ENCODE results near the gene CLRN3. TPM values are rescaled to one million over a fixed set of nuclear protein-coding genes. Genes with fewer than 3 reads are reported as not detected.

The CLRN3 gene
- total and polyA plus RNA-seq, 9 of the 15 experiments (the other 6 are each of a cell fraction or from before 2014, with no cell fraction given): not detected

GRCh38 chr10:127940866-127941640 lies 48.3 kb upstream of the CLRN3 start (continued):
- TF ChIP-seq PATZ1 (CRISPR knock-in tag; IDR thresholded peaks at IDR 0.05; ENCODE audit: borderline replicate concordance): no peak

GRCh38 chr10:127939786-127940330 lies 47.1 kb upstream of the CLRN3 start:
- H2AFZ ChIP-seq (ENCODE audit: low read depth, low read length): no peak overlapping the region
- H3K4me2 ChIP-seq (ENCODE audit: insufficient read depth, low read length): no peak overlapping the region
- H3K27me3 ChIP-seq (ENCODE audit: control insufficient read depth in 2 of 2, insufficient read depth in 2 of 2, low read length in 2 of 2): peaks cover 0 to 8% of the 10 kb centered on the region in 2 experiments; a peak in 2 of 5 replicates
- BruUV-seq (replicated peaks): no TSS peak
- H3K4me3 ChIP-seq: no peak overlapping the region
- ATAC-seq (no peak), DNase-seq (ENCODE audit: extremely low read depth in 1 of 4, low spot score in 3 of 4) (no peak), FAIRE-seq (no peak)
- H3K9me3 ChIP-seq (replicated peaks; ENCODE audit: control insufficient read depth, insufficient read depth, low read depth, low read length): no peaks in the 10 kb centered on the region
- H3K9ac ChIP-seq (ENCODE audit: insufficient read depth in 1 of 2, low read depth in 2 of 2, low read length in 2 of 2): no peak overlapping the region
- 0% methylated on average over 4 of the region's 4 CpGs for WGBS (ENCODE audit: insufficient coverage, low coverage, missing lambda C conversion rate)
- H4K20me1 ChIP-seq (replicated peaks; ENCODE audit: control insufficient read depth, insufficient read depth, low read length): no peaks in the 10 kb centered on the region
- H3K4me1 ChIP-seq (replicated peaks in 1 of 2; ENCODE audit: control insufficient read depth in 2 of 2, insufficient read depth in 2 of 2, low read length in 2 of 2): no peaks in the 10 kb centered on the region
- no peaks in the 10 kb centered on the region for H3K9me1 ChIP-seq (ENCODE audit: control insufficient read depth, insufficient read depth, low read length)
- H3K27ac ChIP-seq (ENCODE audit: extremely low read depth, low read depth, low read length): no peak overlapping the region
- in situ Hi-C loops (cut with MboI) (no loop called here), intact Hi-C loops (cut with micrococcal nuclease) (no loop called here)
- ChIA-PET CTCF (ENCODE audit: low intra/inter-chr PET ratio) (no interaction called here), POLR2A (no interaction called here)
- H3K79me2 ChIP-seq (ENCODE audit: control insufficient read depth, insufficient read depth, low read length): no peaks in the 10 kb centered on the region
- no peaks in the 10 kb centered on the region for H3K36me3 ChIP-seq (ENCODE audit: control insufficient read depth, insufficient read depth, low read length)
- TF ChIP-seq RREB1 (CRISPR knock-in tag; IDR thresholded peaks at IDR 0.05) (no peak), ZNF12 (CRISPR knock-in tag; IDR thresholded peaks at IDR 0.05) (no peak), CEBPZ (IDR thresholded peaks at IDR 0.05; ENCODE audit: borderline replicate concordance, low read depth, low read length) (no peak), BMI1 (IDR thresholded peaks at IDR 0.05; ENCODE audit: low read length) (no peak), ZNF224 (CRISPR knock-in tag; IDR thresholded peaks at IDR 0.05) (no peak), RBFOX2 (IDR thresholded peaks at IDR 0.05; ENCODE audit: low read depth, low read length) (no peak), ZNF174 (CRISPR knock-in tag; IDR thresholded peaks at IDR 0.05) (no peak)
